Neural progenitor cell (in vitro differentiated cells): ENCODE results near the gene RPN1.
"Not testable (repeated sequence)": the region's sequence is repeated elsewhere in the genome, so short reads cannot be mapped to it uniquely, and the experiment has no call there.

Experiments
- CTCF ChIP-seq: fragments of 200-600 bp; sonication (generic); IDR thresholded peaks from 2 replicates; pipeline ENCODE4 v1.5.1; 2017; ENCODE audit warnings: antibody characterized with exemption, mild to moderate bottlenecking
- EZH2 ChIP-seq: fragments of 200-600 bp; sonication (generic); IDR thresholded peaks from 2 replicates; pipeline ENCODE4 v1.6.1; 2017; ENCODE audit warnings: antibody characterized with exemption, mild to moderate bottlenecking, moderate library complexity
- EZH2phosphoT487 ChIP-seq: fragments of 200-600 bp; sonication (generic); IDR thresholded peaks from 2 replicates; pipeline ENCODE4 v1.6.1; 2017; ENCODE audit warnings: antibody characterized with exemption

- TF ChIP-seq CTCF, EZH2phosphoT487, EZH2: not testable (repeated sequence)
These were observed 25.2 kb upstream of the RPN1 start for GRCh38 chr3:128675802-128676201.
